GM23338 (cell line): ENCODE results near the gene SHROOM2.

ENCODE experiments used
- CREB1 ChIP-seq: fragments of 250-450 bp; sonication (Bioruptor Pico); IDR thresholded peaks from 2 replicates; pipeline ENCODE4 v1.5.0; 2020; ENCODE audit warnings: low read depth, mild to moderate bottlenecking, moderate library complexity
- CTCF ChIP-seq, 2 experiments: fragments of 200-600 bp in 1 of 2; sonication (generic) in 1 of 2; conservative IDR thresholded peaks; 2 replicates each; pipeline versions ENCODE4 v1.5.1 to v1.6.1; 2016 to 2017; ENCODE audit warnings: antibody characterized with exemption in 2 of 2, low read depth in 2 of 2, mild to moderate bottlenecking in 2 of 2, moderate library complexity in 1 of 2
- EZH2 ChIP-seq: fragments of 200-600 bp; sonication (generic); IDR thresholded peaks from one replicate; pipeline ENCODE4 v1.8.0; 2017; ENCODE audit warnings: antibody characterized with exemption, mild to moderate bottlenecking, low read depth; ENCODE audit not compliant: unreplicated experiment
- JUNB ChIP-seq: IDR thresholded peaks from one replicate; pipeline ENCODE4 v1.6.1; 2016; ENCODE audit warnings: antibody characterized with exemption; ENCODE audit not compliant: unreplicated experiment
- POLR2AphosphoS5 ChIP-seq: IDR thresholded peaks from 2 replicates; pipeline ENCODE4 v1.6.1; 2016; ENCODE audit warnings: antibody characterized with exemption, low read depth

GRCh38 chrX:9856588-9856987, 70.4 kb downstream of the SHROOM2 start:
- TF ChIP-seq POLR2AphosphoS5 (no peak), CTCF (conservative IDR thresholded peaks at IDR 0.05; ENCODE audit: low read depth in 2 of 2) (no peak), EZH2 (no peak), JUNB (no peak), CREB1 (no peak)
